Transverse colon (tissue), 4 donors: Measurements from ENCODE around the gene DLG5. TPM values are rescaled to one million over a fixed set of nuclear protein-coding genes. Genes with fewer than 3 reads are reported as not detected.

Experiments used
- DNase-seq: peaks from one replicate; pipeline ENCODE4 v3.0.0-alpha.2; 2019
- H3K27ac ChIP-seq, 4 donors: fragments of 200-600 bp; sonication (generic); 2 replicates each; pipeline ENCODE4 v1.5.1; 2016 to 2018; ENCODE audit warnings: inconsistent platforms in 4 of 4
- H3K27me3 ChIP-seq: fragments of 200-600 bp; sonication (generic); 2 replicates; pipeline ENCODE4 v1.5.1; 2017; ENCODE audit warnings: inconsistent platforms
- H3K36me3 ChIP-seq, 4 donors: fragments of 200-600 bp; sonication (generic); 2 replicates each; pipeline ENCODE4 v1.5.1; 2017 to 2019; ENCODE audit warnings: inconsistent platforms in 4 of 4
- H3K4me1 ChIP-seq, 4 donors: fragments of 200-600 bp; sonication (generic); 2 replicates each; pipeline ENCODE4 v1.5.1; 2017 to 2020; ENCODE audit warnings: inconsistent platforms in 4 of 4
- H3K4me3 ChIP-seq, 4 donors: fragments of 200-600 bp; sonication (generic); 1 replicate in 1 of 4; 2 replicates in 3 of 4; pipeline versions ENCODE4 v1.5.1 to v1.6.1; 2017 to 2019; ENCODE audit warnings: inconsistent platforms in 4 of 4
- H3K9me3 ChIP-seq, 2 donors: fragments of 200-600 bp; sonication (generic); 2 replicates each; pipeline ENCODE4 v1.5.1; 2017 to 2019; ENCODE audit warnings: inconsistent platforms in 2 of 2
- EP300 ChIP-seq: sonication (generic); formaldehyde crosslinking; IDR thresholded peaks from one replicate; pipeline ENCODE4 v1.6.1; 2017; ENCODE audit warnings: antibody characterized with exemption, low read depth
- POLR2A ChIP-seq: fragments of 450-650 bp; IDR thresholded peaks from one replicate; pipeline ENCODE4 v1.6.1; 2016; ENCODE audit warnings: antibody characterized with exemption, mild to moderate bottlenecking, moderate library complexity
- POLR2AphosphoS5 ChIP-seq, 3 donors: sonication (generic); formaldehyde crosslinking; IDR thresholded peaks; one replicate each; pipeline ENCODE4 v1.6.1; 2016; ENCODE audit warnings: antibody characterized with exemption in 3 of 3
- WGBS, 2 donors: methylation state at CpG; one replicate each; pipeline ENCODE4 v1.1.5; 2018; ENCODE audit warnings: low coverage in 1 of 2; 5-methylcytosine and 5-hydroxymethylcytosine counted together
- in situ Hi-C, 4 donors: fragments of 200-750 bp; cut with MboI; loops; one replicate each; pipeline versions ENCODE4 v1.15.0 to v1.15.1; 2017; ENCODE audit warnings: low sequenced_read_pairs in 3 of 4, low pct_ligation_motif_present in 1 of 4, low pct_unique_long_range_greater_than_20kb in 1 of 4
- intact Hi-C: fragments of 100-400 bp; cut with DNase I; formaldehyde crosslinking; loops from one replicate; pipeline ENCODE4 v1.15.1; 2023; ENCODE audit warnings: low total_unique reads
- total RNA-seq, 4 donors: library from RNA; depleted of rRNA; stranded (reverse); fragments of >200 nt; gene quantifications; one replicate each; pipeline ENCODE4 v1.1.0, GENCODE V29; 2016
- TF ChIP-seq, protein P1 (sequence below), 5 experiments: fragments of 200-600 bp in 3 of 5; fragments of 450-650 bp in 2 of 5; sonication (generic) in 3 of 5; IDR thresholded peaks; 1 replicate in 2 of 5; 2 replicates in 3 of 5; pipeline ENCODE4 v1.5.1; 2016 to 2017; ENCODE audit warnings: antibody characterized with exemption in 5 of 5, inconsistent platforms in 3 of 5, mild to moderate bottlenecking in 2 of 5, moderate library complexity in 1 of 5

The DLG5 gene
- total RNA-seq, 4 donors from 2014 or later: 31.4 to 90.1 (median 44.6) TPM

DNA sequence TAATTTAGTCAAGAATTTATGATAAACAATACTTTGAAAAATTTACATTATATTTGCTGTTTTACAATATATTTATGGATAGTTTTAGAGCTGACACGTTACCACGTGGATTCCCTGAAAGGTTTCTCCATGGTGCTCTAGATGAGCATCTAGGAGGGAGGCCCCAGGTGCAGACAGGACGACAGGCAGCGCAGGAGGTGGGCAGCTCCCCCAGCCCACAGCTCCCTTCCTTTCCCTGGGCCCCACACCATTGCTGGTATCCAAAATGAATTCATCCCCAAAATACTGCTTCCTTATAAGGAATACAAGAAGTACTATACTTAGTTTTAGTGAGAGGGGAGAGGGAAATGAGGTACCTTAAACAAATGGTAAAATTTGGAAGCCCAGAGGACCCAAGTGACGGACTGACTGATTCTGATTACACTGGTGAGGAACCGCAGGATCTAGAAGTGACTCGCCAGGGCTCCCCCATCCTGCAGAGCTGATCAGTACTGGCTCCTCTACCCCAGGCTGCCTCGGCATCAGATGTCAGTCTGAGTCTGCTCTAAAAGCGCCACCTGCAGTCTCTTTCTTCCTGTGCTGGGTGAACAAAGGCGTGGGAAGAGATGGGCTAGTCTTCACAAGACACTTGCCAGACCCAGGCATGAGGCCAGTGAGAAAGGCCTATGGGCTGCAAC is 89.2 kb downstream of the DLG5 start:
- intact Hi-C loops: no loop called here
- TF ChIP-seq POLR2A: no peak
- in situ Hi-C loops: loop anchor here in 2 of 4 donors (25.0 kb wide), 2 partner anchors 150 to 175 kb away; no protein-coding TSS in a partner anchor
- H3K9me3 ChIP-seq: no peaks in the 10 kb centered on the region
- WGBS, 2 donors: 64 to 69% methylated on average over 5 to 10 of the region's 10 CpGs
- H3K36me3 ChIP-seq: peaks cover 0 to 22% (median 10%) of the 10 kb centered on the region in 4 donors
- no peaks in the 10 kb centered on the region for H3K27me3 ChIP-seq
- H3K27ac ChIP-seq: peak overlapping the region; percentile 34 to 57 (median 44)
- peak; percentile 50 for DNase-seq
- peaks cover 0 to 25% (median 0%) of the 10 kb centered on the region in 4 donors for H3K4me1 ChIP-seq
- no peak overlapping the region for H3K4me3 ChIP-seq

DNA sequence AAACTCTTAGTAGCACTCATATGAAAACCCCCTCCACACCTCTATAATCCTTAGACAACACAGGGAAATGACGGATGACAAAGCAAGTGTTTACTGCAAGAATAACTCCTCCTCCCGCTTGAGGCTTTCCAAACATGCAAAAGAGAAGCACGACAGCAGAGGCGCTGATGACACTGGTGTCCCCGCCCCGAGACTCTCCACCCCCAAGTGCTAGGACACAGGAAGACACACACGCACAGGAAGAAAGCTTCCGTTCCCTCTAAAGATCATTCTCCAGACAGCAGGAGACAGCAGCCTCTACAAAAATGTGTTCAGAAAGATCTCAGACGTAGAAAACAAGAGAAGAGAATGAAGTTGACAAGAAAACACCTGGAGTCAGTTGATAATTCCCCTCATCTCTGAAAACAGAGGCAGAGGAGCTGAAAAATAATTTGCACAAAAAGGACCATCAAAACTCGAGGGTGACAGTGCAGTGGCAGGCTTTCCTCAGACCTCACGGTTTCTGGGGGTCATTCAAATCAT is 90.2 kb downstream of the DLG5 start:
- no peak overlapping the region for H3K4me3 ChIP-seq
- no peaks in the 10 kb centered on the region for H3K27me3 ChIP-seq
- TF ChIP-seq, protein P1, sequence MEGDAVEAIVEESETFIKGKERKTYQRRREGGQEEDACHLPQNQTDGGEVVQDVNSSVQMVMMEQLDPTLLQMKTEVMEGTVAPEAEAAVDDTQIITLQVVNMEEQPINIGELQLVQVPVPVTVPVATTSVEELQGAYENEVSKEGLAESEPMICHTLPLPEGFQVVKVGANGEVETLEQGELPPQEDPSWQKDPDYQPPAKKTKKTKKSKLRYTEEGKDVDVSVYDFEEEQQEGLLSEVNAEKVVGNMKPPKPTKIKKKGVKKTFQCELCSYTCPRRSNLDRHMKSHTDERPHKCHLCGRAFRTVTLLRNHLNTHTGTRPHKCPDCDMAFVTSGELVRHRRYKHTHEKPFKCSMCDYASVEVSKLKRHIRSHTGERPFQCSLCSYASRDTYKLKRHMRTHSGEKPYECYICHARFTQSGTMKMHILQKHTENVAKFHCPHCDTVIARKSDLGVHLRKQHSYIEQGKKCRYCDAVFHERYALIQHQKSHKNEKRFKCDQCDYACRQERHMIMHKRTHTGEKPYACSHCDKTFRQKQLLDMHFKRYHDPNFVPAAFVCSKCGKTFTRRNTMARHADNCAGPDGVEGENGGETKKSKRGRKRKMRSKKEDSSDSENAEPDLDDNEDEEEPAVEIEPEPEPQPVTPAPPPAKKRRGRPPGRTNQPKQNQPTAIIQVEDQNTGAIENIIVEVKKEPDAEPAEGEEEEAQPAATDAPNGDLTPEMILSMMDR (IDR thresholded peaks at IDR 0.05): no peak
- TF ChIP-seq POLR2AphosphoS5 (IDR thresholded peaks at IDR 0.05) (peak in 2 of 3 donors; percentile 38 to 52), EP300 (no peak), POLR2A (peak; percentile 42)
- H3K4me1 ChIP-seq: peaks cover 0 to 25% (median 0%) of the 10 kb centered on the region in 4 donors
- H3K36me3 ChIP-seq: peaks cover 0 to 14% (median 6%) of the 10 kb centered on the region in 4 donors
- in situ Hi-C loops (loop anchor here in 2 of 4 donors (25.0 kb wide), 2 partner anchors 151 to 176 kb away; no protein-coding TSS in a partner anchor), intact Hi-C loops (no loop called here)
- peak overlapping the region in 3 of 4 donors; percentile 31 to 57 (median 37) for H3K27ac ChIP-seq
- H3K9me3 ChIP-seq: no peaks in the 10 kb centered on the region
- 57 to 59% methylated on average over 4 to 11 of the region's 11 CpGs for WGBS, 2 donors
- peak; percentile 68 for DNase-seq

DNA sequence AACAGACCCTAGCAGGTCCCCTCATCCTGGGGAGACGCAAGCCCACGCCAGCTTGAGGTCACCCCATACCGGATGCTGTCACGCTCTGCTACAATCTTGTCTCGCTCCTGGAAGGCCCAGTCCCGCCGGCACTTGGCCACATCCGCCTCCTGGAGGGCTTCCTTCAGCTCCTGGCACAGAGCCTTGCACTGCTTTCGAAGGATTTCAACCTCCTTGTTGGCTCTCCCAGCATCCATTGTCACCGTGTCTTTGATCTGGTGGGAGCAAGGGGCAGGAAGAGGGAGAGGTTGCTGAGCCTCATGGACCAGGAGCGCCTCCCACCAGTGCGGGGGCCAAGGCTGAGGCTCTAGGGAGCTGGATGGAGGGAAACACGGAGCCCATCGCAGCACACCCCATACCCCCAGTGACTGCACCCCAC is 90.9 kb downstream of the DLG5 start:
- TF ChIP-seq, protein P1 (IDR thresholded peaks at IDR 0.05): no peak
- TF ChIP-seq POLR2A (no peak), EP300 (no peak), POLR2AphosphoS5 (IDR thresholded peaks at IDR 0.05) (no peak)
- intact Hi-C loops (no loop called here), in situ Hi-C loops (loop anchor here in 2 of 4 donors (25.0 kb wide), 2 partner anchors 152 to 177 kb away; no protein-coding TSS in a partner anchor)
- Histone ChIP-seq H3K36me3 (peaks cover 0 to 12% (median 6%) of the 10 kb centered on the region in 4 donors), H3K4me3 (no peak overlapping the region), H3K9me3 (no peaks in the 10 kb centered on the region), H3K27ac (peak overlapping the region in 2 of 4 donors; percentile 37 to 57), H3K4me1 (peaks cover 0 to 25% (median 0%) of the 10 kb centered on the region in 4 donors), H3K27me3 (no peaks in the 10 kb centered on the region)
- 93% methylated on average over 14 of the region's 14 CpGs; no CpG with 5 or more reads in 1 of the 2 donors for WGBS, 2 donors
- DNase-seq: no peak

DNA sequence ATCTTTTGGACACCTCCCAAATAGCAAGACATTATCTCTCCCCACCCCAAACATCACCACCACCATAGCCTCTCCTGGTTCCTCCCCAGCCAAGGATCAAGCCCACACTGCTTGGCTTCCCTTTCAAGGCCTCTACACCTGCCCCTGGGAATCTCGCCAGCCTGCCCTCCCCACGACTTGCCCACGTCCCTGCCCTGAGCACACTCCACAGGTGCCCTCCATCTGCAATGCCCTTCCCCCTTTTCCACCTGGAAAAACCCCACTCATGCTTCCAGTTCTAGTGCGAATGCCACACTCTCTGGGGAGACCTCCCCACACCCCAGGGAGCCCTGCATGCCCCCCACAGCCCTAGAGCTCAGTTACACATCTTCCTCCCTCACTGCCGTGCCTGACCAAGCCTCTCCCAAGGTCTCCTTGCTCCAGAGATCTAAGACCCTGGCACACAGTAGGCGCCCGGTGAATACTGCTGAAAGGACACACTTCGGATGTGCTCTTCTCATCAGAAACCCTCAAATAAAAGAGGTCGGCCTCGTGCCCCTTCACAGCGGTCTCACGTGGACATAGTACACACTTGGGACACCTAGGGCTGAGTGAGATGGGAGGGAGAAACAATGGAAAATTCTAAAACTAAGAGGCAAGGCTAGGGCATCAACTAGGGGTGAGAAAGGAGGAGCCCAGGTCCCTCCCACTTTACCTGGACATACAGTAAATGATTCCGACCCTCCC is 91.4 kb downstream of the DLG5 start:
- 88 to 91% methylated on average over 6 to 13 of the region's 13 CpGs for WGBS, 2 donors
- H3K9me3 ChIP-seq: no peaks in the 10 kb centered on the region
- peaks cover 0 to 17% (median 6%) of the 10 kb centered on the region in 4 donors for H3K36me3 ChIP-seq
- in situ Hi-C loops: loop anchor here in 2 of 4 donors (25.0 kb wide), 2 partner anchors 152 to 177 kb away; no protein-coding TSS in a partner anchor
- peaks cover 0 to 25% (median 0%) of the 10 kb centered on the region in 4 donors for H3K4me1 ChIP-seq
- H3K4me3 ChIP-seq: no peak overlapping the region
- H3K27me3 ChIP-seq: no peaks in the 10 kb centered on the region
- intact Hi-C loops: loop anchor here (5.0 kb wide), 1 partner anchor 1453 kb away; no protein-coding TSS in a partner anchor
- TF ChIP-seq POLR2A (no peak), POLR2AphosphoS5 (IDR thresholded peaks at IDR 0.05) (no peak), EP300 (no peak)
- TF ChIP-seq, protein P1 (IDR thresholded peaks at IDR 0.05): no peak
- no peak overlapping the region for H3K27ac ChIP-seq
- DNase-seq: no peak
